CD4-positive, alpha-beta T cell treated with Interleukin-6 for 4 hours (primary cell): ENCODE measurements around the gene GP5.

Experiments
- DNase-seq: peaks from one replicate; pipeline ENCODE4 v3.0.0-alpha.2; 2020; ENCODE audit warnings: mixed read lengths

Gene GP5

DNA sequence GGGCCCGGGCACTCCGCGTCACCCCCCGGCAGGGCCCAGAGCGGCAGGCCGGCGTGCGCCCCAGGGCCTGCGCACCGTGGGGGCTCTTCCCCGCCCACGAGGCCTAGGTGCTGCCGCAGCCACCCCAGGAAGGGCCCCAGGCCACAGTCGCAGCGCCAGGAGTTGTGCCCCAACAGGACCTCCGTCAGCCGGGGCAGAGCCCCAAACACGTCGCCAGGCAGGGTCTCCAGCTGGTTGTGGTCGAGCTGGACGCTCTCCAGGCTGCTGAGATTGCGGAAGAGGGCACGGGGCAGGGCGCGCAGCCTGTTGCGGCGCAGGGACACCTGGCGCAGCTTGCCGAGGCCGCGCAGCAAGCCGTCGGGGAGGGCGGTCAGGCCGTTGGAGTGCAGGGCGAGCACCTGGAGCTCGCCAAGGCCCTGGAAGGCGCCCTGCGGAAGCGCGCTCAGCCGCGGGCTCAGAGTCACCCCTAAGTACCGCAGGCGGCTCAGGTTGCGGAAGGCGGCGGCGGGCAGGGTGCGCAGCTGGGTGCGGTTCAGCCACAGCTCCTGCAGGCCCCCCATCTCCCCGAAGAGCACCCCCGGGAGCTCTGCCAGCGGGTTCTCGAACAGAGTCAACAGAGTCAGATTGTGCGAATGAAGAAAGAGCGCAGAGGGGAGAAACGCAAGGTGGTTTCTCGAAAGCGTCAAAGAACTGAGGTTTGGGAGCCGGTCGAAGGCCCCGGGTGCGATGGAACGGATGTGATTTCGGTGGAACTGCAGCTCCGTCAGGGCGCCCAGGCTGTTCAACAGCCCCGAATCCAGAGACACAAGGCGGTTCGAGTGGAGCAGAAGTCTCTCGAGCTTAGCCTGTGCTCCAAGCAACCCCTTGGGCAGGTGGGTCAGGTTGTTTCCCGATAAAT, 2.0 kb downstream of the GP5 start:
- DNase-seq = peak; percentile 66

DNA sequence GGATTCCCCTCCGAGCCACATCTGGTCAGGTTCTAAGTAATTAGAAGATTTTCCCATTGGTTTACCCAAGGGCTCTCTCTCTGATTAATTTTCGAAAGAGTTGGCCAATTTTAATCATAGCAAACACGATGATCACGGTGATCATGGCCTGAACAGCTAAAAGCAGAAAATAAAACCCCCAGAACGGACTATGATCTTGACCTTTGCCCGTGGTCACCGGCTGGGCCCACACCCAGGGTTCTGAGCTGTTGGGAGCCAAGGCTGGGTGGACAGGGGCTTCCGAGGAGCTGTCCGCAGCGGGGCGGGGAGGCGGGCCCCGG, 2.6 kb downstream of the GP5 start:
- DNase-seq = no peak

DNA sequence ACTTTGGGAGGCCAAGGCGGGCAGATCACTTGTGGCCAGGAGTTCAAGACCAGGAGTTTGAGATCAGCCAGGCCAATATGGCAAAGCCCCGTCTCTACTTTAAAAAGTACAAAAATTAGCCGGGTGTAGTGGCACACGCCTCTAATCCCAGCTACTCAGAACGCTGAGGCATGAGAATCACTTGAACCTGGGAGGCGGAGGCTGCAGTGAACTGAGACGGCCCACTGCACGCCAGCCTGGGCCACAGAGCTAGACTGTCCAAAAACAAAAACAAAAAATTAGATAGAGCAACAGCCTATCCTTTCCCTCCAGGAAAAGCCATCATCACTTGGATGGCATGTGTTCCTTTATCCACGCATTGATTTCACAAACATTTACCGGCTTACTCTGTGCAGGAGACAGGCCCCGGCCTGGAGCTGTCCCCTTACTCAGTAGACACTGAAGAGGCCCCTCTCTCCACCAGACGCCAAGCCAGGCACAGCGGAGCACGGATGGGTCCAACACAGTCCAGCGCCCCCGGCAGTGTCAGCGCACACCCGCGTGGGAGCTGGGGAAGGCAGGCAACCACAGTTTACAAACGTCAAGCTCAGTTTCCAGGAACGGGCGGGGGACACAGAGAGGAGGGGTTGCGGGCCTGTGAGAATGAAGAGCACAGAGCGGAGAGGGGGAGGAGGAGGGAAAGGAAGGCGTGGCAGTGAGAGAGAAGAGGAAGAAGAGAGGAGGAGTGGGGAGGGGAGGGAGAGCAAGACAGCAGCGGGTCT, 3.1 kb downstream of the GP5 start:
- peak; percentile 80 for DNase-seq

DNA sequence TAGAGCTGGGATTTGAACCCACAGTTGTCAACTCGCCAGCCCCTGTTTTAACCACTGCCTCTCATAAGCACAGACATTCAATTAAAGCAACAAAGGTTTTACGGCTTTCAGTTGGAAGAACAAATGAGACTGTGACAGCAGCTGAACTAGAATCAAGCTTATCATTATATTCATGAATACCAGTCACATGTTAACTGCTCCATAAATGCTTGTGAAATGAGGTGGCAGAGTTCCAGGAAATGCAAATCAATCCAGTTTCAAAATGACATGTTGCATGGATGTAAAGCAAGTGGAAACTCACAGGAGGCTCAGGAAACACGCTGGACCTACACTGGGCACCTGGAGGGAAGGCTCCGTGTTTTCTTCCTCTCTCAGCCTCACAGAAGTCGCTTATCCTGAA, 3.9 kb downstream of the GP5 start:
- DNase-seq = no peak

DNA sequence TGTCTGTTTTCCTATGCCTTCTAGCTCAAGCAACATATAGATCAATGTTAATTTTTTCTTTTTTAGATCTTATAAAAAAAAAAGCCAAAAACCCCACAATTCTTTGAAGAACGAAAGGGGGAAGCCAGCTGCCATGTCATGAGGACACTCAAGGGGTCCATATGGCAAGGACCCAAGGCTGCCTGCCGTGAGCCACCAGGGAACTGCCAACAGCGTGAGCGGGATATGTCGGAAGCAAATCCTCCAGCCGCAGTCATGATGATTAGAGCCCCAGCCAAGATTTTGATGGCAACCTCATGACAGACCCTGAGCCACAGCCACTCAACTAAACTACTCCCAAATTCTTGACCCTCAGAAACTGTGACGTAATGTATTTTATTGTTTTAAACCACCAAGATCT, 6.5 kb downstream of the GP5 start:
- no peak for DNase-seq

DNA sequence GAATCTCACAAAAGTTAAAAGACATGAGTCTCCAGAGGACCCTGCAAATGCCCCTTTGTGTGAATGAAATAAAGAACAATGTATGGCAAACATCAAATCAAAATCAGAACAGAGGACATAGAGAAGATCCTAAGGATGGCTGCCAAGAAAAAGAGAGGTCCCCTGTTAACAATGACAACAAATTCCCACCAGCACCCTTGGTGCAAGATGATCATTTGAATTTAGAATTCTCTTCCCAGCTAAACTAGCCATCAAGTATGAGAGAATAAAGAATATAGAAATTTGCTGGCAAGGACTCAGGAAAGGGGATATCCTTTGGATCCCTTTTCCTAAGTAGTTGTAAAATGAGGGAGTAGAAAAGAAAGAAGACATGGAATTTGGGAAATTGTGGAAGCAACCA, 8.2 kb downstream of the GP5 start:
- no peak for DNase-seq

DNA sequence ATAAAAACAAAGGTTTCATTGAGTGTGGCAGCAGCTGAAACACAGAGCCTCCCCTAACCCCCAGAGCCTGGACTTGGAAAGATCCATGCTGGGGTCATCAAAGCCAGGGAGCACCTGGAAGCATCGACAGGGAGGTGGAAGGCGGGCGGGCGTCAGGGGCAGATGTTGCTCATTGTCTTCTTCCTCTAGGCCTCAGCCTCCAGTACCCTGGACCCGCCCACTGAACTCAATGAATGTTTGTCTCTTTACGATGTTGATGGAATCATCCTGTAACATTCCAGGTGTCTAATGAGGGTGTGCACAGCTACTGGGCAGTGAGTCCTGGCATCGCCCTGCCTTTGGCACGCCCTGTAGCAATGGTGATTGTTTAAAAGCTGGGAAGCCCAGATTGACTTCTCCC, 9.8 kb downstream of the GP5 start:
- DNase-seq = no peak

DNA sequence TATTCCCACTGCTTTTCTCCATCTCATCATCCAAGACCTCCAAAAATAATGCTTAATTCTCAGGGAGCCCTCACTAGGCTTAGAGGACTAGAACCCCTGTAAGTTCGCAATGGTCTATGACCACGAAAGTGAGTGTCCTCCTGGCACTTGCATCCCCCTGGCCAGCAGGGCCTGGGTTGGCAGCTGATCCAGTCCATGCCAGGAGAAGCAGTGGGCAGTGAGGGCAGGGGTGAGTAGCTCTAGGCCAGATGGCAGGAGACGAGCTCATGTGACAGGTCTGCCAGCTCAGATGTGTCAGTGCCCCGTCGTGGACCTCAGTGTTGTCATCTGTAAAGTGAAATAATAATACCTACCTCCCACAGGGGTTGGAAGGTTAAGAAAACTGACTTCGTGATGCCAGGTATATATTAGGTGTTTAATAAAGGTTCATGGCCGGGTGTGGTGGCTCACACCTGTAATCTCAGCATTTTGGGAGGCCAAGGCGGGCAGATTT, 11.1 kb downstream of the GP5 start:
- DNase-seq = no peak

DNA sequence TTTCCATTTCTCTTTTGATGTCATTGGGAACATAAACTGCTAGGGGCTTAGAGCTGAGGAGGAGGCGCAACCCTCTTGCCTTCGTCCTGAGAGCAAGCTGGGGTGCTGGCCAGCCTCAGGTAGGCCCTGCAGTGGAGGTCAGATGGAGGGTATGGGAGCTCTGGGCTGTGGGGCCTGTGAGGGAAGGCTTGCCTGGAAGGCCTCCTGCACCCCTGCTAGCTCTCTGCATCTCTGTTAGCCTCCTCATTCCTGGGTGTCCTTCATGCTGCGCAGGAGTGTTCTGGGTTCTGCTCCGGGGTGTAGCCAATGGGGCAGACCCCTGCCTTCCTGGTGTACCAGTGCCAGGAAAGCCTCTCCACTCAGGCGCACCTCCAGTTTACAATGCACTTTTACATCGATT, 11.8 kb downstream of the GP5 start:
- no peak for DNase-seq

DNA sequence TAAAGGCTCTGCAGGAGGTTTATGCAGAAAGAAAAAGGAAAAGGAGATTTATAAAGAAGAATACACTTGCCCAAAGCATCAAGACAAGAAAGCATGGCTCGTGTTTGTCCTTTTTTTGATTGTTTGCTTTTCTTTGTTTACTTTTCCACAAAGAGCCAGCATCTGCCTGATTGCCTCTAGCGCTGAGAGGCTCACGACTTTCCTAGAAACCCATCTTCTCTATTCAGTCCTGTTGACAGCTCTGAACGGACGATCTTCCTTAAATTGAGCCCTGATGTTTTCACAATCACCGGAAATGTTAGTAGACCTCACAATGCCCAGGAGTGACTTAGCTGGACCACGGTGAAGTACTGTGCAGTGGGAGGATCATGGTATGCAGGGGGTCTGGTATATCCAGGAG, 12.4 kb downstream of the GP5 start:
- DNase-seq = no peak

DNA sequence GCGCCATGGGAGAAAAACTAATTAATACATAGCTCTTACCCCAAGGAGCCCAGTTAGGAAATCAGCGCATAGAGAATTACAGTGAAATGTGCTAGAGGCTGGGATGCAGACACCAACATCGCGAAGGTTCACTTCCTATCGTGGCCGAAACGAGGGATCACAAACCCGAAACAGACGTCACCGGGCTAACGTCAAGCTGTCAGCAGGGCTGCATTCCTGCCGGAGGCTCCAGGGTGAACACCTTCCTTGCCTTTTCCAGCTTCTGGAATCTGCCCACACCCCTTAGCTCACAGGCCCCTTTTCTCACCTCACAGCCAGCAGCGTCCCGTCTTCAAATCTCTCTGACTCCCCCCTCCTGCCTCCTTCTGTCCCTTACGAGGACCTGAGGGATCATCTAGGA, 13.0 kb downstream of the GP5 start:
- DNase-seq = no peak

DNA sequence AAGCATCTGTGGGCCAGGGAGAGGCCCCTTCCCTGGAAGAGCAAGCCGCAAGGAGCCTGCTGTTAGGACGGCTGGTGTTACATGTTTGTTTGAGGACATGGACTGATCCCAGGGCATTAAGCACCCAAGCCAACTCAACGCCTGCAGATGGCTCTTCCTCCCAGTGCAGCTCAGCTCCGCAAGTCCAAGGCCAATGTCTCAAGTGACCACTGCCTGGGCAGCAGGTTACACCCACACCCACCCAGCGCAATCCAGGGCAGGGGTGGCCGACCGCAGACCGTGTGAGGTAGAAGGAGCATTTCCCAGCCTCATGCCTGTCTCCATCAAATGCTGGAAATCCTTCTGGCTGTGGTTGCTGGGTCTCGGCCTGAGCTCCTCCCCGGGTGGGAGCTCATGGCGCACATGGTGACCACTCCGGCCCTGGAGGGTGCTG, 14.5 kb downstream of the GP5 start:
- no peak for DNase-seq

DNA sequence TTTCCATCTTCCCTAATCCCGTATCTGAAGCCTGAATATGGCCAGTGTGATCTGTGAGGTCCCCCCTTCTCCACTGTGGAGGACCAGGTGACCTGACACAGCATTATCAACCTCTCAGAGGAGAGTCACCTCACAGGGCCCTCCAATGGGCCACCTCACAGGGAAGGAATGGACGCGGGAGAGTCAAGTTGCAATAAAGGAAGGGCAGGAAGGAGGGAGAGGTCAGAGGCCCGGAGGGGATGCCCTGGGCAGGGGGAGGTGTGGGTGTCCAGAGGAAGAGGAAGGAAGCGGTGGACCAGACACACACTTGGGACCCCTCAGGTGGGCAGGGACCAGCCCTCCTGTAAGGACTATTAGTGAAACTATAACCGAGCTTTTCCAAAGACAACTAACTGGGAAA, 14.9 kb downstream of the GP5 start:
- no peak for DNase-seq

DNA sequence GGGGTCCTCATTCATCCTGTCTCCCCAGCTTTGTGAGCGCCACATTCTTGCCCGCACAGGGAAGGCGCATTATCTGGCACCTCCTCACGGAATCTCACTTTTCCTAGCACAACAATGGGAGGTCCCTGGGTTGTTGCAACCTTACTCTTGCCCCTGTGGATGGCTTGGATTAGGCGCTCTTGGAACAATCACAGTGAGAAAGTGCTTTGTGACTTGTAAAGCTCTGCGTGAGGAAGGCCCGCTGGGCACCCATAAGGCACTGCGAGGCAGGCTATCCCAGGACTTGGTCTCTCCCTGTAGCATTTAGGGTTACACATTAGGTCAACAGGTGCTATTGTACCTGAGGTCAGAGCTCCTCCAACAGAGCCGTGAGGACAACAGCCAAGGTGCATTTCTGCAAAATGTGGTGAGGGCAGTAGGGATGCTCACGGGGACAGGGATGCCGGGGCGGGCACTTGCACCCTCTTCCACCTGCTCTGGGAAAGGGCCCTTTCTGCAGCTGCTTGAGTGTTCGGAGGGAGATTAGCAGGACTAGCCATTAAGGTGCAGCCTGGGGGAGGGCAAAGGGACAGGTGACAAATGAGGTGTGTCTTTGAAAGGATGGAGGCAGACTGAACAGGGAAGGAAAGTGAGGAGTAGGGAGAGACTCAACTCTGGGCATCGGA, 15.7 kb downstream of the GP5 start:
- no peak for DNase-seq

DNA sequence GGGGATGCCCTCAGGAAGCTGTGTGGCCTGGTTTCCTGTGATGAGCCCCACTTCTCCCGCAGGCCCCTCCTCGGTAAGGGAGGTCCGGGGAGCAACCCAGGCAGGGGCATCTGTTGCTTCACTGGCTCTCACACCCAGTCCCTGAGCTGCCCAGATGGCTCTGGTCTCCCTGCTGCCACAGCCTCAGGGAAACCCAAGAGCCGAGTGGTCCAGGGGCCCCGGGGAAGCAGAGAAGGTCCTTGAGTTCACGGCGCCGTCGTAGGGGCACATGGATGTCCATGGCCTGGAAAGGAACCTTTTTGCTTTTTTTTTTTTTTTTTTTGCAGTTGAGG, 16.2 kb downstream of the GP5 start:
- no peak for DNase-seq

DNA sequence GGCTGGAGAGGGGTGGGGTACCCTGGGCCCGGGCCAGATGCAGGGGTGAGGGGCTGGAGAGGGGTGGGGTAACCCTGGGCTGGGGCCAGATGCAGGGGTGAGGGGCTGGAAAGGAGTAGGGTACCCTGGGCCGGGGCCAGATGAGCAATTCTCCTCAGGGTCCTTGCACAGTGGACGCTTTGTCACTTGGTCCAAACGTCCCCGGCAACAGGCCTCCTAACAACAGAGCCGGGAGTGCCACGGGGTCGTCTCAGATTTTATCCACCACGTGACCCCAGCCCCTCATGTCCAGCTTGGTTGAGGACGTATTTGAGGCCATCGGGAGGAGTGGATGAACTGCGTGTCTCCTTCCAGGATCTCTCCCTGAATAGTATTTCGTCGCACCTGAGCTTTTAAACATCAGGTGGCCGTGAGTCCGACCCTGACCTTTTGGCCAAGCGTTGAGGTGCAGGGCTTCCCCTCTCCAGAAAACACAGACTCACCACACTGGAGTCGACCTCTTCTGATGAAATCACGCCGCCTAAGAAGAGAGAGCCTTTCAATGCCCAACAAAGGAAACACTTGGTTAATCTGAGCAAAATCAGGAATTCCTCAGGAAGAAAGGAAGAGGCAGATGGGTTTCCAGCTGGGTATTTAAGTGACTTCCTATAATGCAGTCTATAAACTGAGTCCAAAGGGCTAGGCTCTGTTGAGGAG, 16.7 kb downstream of the GP5 start:
- no peak for DNase-seq

DNA sequence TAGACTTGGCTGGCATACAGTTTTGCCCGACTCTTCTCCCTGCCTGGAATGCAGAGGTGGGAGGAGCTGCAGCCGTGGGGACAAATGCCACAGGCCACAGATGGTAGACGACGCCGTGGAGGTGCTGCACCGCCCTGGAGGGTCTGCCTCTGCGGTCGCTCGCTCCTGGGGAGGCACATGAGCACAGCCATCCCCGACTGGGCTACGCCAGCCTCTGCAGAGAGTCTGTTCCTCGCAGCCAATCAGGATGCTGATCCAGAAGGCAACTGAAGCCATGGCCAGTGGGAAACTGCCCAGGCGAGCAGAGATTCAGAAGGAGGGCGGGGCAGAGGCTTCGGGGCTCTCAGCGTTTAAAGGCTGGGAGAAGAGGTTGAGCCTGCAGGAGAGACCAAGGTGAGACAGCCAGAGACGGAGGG, 17.6 kb downstream of the GP5 start:
- DNase-seq = no peak

DNA sequence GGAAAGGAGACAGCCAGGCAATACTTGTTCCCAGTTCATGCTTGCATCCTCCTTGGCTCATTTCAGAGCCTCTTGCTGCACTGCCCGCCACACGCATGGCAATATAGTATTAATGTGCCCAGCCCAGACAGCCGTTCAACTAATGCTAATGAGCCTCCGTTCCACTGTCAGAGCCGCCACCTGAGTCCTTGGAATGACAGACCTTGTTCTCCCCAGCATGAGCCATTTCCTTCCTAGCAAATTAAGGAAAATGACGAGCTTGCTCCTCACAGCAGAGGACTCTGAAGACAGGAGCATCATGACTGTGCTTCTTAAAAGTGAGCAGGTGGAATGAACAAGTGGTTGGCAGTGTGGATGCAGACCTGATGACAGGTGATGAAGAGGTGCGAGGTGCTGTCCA, 18.7 kb downstream of the GP5 start:
- no peak for DNase-seq

DNA sequence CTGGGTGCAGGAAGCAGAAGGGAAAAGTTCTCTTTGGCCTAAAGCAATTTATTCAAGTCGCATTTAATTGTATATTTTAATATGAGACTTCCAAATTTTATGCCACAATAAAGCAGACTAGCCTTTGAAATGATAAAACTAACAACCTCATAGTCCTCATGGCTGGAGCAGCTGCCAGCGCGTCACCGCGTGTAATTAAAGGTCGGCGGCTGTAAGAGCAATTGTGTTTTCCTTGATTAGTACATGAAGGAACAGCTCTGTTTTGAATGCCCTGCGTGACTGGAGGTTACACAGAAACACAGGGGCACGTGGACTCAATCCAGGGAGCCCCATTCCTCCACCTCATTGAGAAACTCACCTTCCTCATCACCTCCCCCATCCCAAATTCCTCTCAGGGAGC, 19.4 kb downstream of the GP5 start:
- no peak for DNase-seq

DNA sequence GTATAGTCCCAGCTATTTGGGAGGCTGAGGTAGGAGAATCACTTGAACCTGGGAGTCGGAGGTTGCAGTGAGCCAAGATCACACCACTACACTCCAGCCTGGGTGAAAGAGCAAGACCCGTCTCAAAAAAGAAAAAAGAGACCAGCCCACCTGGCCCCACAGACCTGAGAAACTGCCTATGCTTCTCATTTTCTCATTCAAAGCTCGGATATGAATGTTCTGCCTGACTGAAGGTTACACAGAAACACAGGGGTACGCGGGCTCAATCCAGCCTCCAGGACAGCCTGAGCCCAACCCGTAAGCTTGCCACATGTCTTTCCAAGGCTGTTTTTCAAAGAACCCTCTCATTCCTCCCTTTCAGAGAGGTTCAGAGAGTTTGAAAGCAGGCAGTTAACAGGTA, 19.8 kb downstream of the GP5 start:
- DNase-seq = no peak

DNA sequence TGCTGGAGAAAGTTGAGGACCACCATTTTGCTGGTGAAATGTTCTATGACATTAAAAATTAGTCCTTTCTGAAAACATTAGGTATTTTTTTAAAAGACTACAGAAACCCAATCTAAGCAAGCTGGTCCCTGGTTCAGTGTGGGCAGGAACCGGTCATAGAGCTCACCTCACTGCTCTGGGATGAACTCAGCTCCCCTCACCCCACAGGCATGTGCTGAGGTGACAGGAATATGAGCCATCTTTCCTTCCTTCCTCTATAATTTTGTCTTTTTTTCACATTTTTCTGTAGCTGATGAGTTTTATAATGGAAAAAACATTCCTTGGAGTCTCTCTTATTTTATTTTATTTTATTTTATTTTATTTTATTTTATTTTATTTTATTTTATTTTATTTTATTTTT, 21.4 kb downstream of the GP5 start:
- DNase-seq = no peak

DNA sequence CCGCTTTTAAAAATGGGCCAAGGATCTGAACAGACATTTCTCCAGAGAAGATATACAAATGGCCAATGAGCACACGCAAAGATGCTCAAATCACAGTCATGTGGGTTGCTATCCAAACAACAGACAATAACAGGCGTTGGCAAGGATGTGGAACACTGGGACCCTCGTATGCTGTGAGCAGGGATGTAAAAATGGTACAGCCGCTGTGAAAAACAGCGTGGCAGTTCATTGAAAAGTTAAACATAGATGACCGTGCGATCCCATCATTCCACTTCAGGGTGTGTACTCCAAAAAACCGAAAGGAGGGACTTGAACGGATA, 22.9 kb downstream of the GP5 start:
- no peak for DNase-seq

DNA sequence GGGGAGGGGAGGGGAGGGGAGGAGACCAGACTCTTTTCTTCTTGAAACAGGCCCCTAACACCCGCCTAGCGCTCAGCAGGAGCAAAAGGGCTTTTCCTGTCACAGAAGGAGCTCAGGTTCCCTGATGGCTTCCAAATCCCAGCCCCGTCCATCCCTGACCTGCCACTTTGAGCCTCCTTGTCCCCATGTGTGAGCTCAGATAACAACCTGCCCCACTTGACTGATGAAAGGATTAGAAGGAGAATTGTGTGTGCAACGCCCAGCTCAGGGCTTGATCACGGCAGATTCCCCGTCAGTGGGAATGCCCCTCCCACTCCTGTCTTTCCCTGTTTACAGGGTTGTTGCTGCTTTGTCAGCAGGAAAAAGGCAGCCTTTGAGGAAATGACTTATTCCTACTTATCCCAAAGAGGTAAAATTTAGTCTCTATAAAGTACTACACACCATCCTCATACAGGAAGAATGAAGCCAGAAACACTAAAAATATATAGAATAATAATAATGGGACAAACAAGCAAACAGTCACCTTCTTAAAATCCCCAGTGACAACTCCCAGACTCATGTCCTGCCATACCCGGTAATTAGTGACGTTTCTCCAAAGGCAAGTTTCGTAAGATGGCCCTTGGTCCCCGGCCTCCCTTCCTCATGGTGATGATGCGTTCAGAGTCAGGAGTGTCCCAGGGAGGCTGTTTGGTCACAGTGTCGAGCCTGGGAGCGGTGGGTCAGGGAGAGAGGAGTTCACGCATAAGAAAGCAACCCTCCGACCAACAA, 23.4 kb downstream of the GP5 start:
- DNase-seq = no peak
